Fibroblast of villous mesenchyme (primary cell): Measurements from ENCODE around the gene IWS1. TPM values are rescaled to one million over a fixed set of nuclear protein-coding genes. Genes with fewer than 3 reads are reported as not detected.
"Not testable (repeated sequence)": the region's sequence is repeated elsewhere in the genome, so short reads cannot be mapped to it uniquely, and the experiment has no call there.

ENCODE experiments used
- DNase-seq: peaks from one replicate; pipeline ENCODE4 v3.0.0-alpha.2; 2010; ENCODE audit warnings: low read depth
- H3K4me3 ChIP-seq: 2 replicates; pipeline ENCODE4 v1.5.1; 2011; ENCODE audit warnings: low read depth, mild to moderate bottlenecking, low read length
- CTCF ChIP-seq: IDR thresholded peaks from 2 replicates; pipeline ENCODE4 v1.5.1; 2012; ENCODE audit warnings: low read depth, mild to moderate bottlenecking, low read length; ENCODE audit not compliant: insufficient read depth
- total RNA-seq: library from RNA; depleted of rRNA; stranded (reverse); fragments of >200 nt; gene quantifications from 2 replicates; pipeline ENCODE4 v1.2.3, GENCODE V29; 2012

IWS1 gene
- total RNA-seq, 1 donor, result 42.7 TPM

- H3K4me3 ChIP-seq, result no peak overlapping the region
- no peak for DNase-seq
- no peak for TF ChIP-seq CTCF
Observed at GRCh38 chr2:127572841-127573240, 46.6 kb upstream of the IWS1 start.

GRCh38 chr2:127572352-127572751 is 46.1 kb upstream of the IWS1 start:
- not testable (repeated sequence) for H3K4me3 ChIP-seq, DNase-seq

GRCh38 chr2:127570282-127571250 is 44.3 kb upstream of the IWS1 start:
- no peak for TF ChIP-seq CTCF
- no peak overlapping the region for H3K4me3 ChIP-seq

GRCh38 chr2:127569666-127570065 is 43.4 kb upstream of the IWS1 start:
- no peak for DNase-seq
- no peak overlapping the region for H3K4me3 ChIP-seq
- no peak for TF ChIP-seq CTCF

More at GRCh38 chr2:127570282-127571250, 44.3 kb upstream of the IWS1 start:
- DNase-seq, result no peak

DNA sequence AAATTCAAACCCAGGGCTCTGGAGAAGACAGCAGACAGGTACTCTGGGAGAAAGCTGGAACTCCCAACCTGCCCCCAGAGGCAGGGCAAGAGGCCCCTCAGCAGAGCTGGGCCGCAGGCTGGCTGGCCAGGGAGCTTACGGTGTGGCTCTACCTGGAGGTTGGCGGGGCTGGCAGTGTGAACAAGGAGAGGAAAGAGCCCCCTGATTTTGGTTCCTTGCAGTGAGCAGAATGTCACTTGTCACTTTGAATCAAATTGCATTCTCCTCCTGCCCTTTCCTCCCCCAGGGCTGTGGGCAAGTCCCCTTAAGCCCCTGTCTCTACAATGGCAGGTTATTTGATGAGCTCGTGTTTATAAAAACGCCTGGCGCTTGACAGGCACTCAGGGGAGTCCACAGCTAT is 41.8 kb upstream of the IWS1 start:
- no peak for TF ChIP-seq CTCF
- no peak overlapping the region for H3K4me3 ChIP-seq
- no peak for DNase-seq

DNA sequence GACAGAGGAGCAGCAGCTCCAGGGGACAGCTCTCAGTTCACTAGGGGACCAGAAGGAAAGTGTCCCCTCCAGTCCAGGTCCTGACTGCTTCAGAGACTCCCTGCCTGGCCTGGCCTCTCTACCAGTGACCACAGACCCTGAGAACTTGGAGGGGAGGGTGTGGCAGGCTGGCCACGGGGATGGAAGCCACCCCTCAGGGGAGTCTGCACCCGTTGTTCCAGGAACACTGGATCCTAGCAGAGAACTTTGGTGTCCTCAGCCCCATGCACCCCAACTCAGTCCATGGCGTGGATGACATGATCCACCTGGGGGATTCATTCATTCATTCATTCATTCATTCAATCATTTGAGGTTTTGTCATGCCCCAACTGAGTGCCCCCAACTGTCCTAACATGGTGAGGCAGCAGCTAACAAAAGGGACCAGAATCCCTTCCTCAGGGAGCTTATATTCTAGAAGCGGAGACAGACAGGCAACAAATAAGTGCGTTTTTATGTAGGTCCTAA is 41.1 kb upstream of the IWS1 start:
- TF ChIP-seq CTCF, result no peak
- H3K4me3 ChIP-seq, result no peak overlapping the region
- no peak for DNase-seq

DNA sequence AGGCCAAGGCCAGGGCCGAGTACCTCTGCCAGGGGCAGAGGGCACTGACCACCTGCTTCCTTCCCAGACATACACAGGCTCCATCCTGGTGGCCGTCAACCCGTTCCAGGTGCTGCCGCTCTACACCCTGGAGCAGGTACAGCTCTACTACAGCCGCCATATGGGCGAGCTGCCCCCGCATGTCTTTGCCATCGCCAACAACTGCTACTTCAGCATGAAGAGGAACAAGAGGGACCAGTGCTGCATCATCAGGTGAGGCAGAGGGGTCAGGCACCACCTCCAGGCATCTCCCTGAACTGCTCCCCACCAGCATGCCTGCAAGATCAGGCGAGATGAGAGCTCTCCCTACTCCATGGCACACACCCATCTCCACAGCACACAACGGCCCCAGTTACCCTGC is 40.3 kb upstream of the IWS1 start:
- no peak for TF ChIP-seq CTCF
- H3K4me3 ChIP-seq, result no peak overlapping the region
- no peak for DNase-seq
